HG02571 (cell line): ENCODE measurements around the gene DNAJC5.
"Not testable (repeated sequence)": the region's sequence is repeated elsewhere in the genome, so short reads cannot be mapped to it uniquely, and the experiment has no call there.

Source experiments
- ATAC-seq: cut with Tn5 transposase; IDR thresholded peaks from one replicate; pipeline ENCODE4 v1.9.1; 2021; ENCODE audit warnings: mild to moderate bottlenecking, moderate library complexity; ENCODE audit not compliant: unreplicated experiment

The DNAJC5 gene

GRCh38 chr20:63861365-63861934 is 33.5 kb upstream of the DNAJC5 start, which contains the start of gene ABHD16B:
Gene ABHD16B, plus strand, starts transcription at chr20:63861498. Its CDS starts 43 bp downstream, at chr20:63861541.
- ATAC-seq, result no peak

GRCh38 chr20:63861981-63862901 is 32.7 kb upstream of the DNAJC5 start:
- no peak for ATAC-seq

- ATAC-seq, result no peak
These were observed 31.7 kb upstream of the DNAJC5 start for GRCh38 chr20:63863021-63863797.

GRCh38 chr20:63863798-63864544 is 31.0 kb upstream of the DNAJC5 start:
- ATAC-seq, result peak; percentile 58

GRCh38 chr20:63864545-63864977 is 30.4 kb upstream of the DNAJC5 start:
- ATAC-seq, result no peak

GRCh38 chr20:63864978-63865640 is 29.8 kb upstream of the DNAJC5 start, which contains the start of gene TPD52L2:
Gene TPD52L2, plus strand, starts transcription at chr20:63865270. Its CDS starts 96 bp downstream, at chr20:63865366.
- ATAC-seq, result peak; percentile 62

GRCh38 chr20:63867042-63867441 is 27.9 kb upstream of the DNAJC5 start:
- not testable (repeated sequence) for ATAC-seq

- no peak for ATAC-seq
These were observed 26.7 kb upstream of the DNAJC5 start for GRCh38 chr20:63868264-63868663.

- no peak for ATAC-seq
These were observed 21.4 kb upstream of the DNAJC5 start for GRCh38 chr20:63873477-63873971.

- ATAC-seq, result not testable (repeated sequence)
These were observed 20.7 kb upstream of the DNAJC5 start for GRCh38 chr20:63874241-63874640.

- no peak for ATAC-seq
These were observed 18.4 kb upstream of the DNAJC5 start for GRCh38 chr20:63876489-63877036.

GRCh38 chr20:63877755-63878470 is 17.0 kb upstream of the DNAJC5 start:
- no peak for ATAC-seq

GRCh38 chr20:63878899-63879663 is 15.8 kb upstream of the DNAJC5 start:
- ATAC-seq, result no peak

- ATAC-seq, result not testable (repeated sequence)
These were observed 14.0 kb upstream of the DNAJC5 start for GRCh38 chr20:63880901-63881300.

GRCh38 chr20:63881451-63882226 is 13.3 kb upstream of the DNAJC5 start:
- no peak for ATAC-seq

- ATAC-seq, result no peak
These were observed 12.4 kb upstream of the DNAJC5 start for GRCh38 chr20:63882257-63883200.
